ENCODE measurements around the gene FYCO1. TPM values are rescaled to one million over a fixed set of nuclear protein-coding genes. Genes with fewer than 3 reads are reported as not detected.

The FYCO1 gene
- polyA plus RNA-seq, 2 of the 4 experiments (the other 2 are of a cell fraction) = 3.7 to 4.4 TPM

- H3K9me3 ChIP-seq = no peaks in the 10 kb centered on the region; the same call in 2 of the 3 replicates
- H3K27ac ChIP-seq = no peak within 1 kb of the TSS
- no peak within 1 kb of the TSS for H3K4me3 ChIP-seq
- no peaks in the 10 kb centered on the region for H3K4me1 ChIP-seq
- no peak for TF ChIP-seq TFCP2L1 (CRISPR knock-in tag; IDR thresholded peaks at IDR 0.05)
- no peak for TF ChIP-seq E2F6 (IDR thresholded peaks at IDR 0.05; ENCODE audit: borderline replicate concordance, low read depth)
- no peak for TF ChIP-seq ZC3H11A (IDR thresholded peaks at IDR 0.05)
- TF ChIP-seq GATA3 (IDR thresholded peaks at IDR 0.05; ENCODE audit: borderline replicate concordance) = no peak
- TF ChIP-seq NFE2L2 (conservative IDR thresholded peaks at IDR 0.05; ENCODE audit: low read length) = no peak
- no peak for TF ChIP-seq CEBPB (IDR thresholded peaks at IDR 0.05)
- TF ChIP-seq FOSB (CRISPR knock-in tag; IDR thresholded peaks at IDR 0.05) = no peak
- TF ChIP-seq CBX2 (IDR thresholded peaks at IDR 0.05; ENCODE audit: borderline replicate concordance, low read depth) = no peak
- TF ChIP-seq PHF8 (IDR thresholded peaks at IDR 0.05; ENCODE audit: borderline replicate concordance, low read depth) = no peak
- TF ChIP-seq MYC (IDR thresholded peaks at IDR 0.05; ENCODE audit: borderline replicate concordance, low read length) = no peak
- no peak for TF ChIP-seq MAFK (IDR thresholded peaks at IDR 0.05; ENCODE audit: partially characterized antibody)
- no peak for TF ChIP-seq ELK1 (IDR thresholded peaks at IDR 0.05; ENCODE audit: low read depth, low read length)
- no peak for TF ChIP-seq KDM1A (IDR thresholded peaks at IDR 0.05; ENCODE audit: low read depth)
- no peak for TF ChIP-seq HES2 (IDR thresholded peaks at IDR 0.05)
- TF ChIP-seq JUN (IDR thresholded peaks at IDR 0.05) = no peak
- no peak for TF ChIP-seq CHD2 (IDR thresholded peaks at IDR 0.05; ENCODE audit: low read length, partially characterized antibody)
- no peak for TF ChIP-seq CTCF (IDR thresholded peaks at IDR 0.05)
- no peak for TF ChIP-seq ESRRA (IDR thresholded peaks at IDR 0.05; ENCODE audit: borderline replicate concordance, low read length)
- TF ChIP-seq PBX3 (IDR thresholded peaks at IDR 0.05) = no peak
- no peak for TF ChIP-seq ZSCAN20 (CRISPR knock-in tag; IDR thresholded peaks at IDR 0.05)
- FAIRE-seq = no peak
- DNase-seq (ENCODE audit: low read depth in 1 of 2, low spot score in 1 of 2) = no peak
- H3K4me2 ChIP-seq = no peak within 1 kb of the TSS
- no peak for ATAC-seq
- WGBS (ENCODE audit: missing lambda C conversion rate) = 34% methylated on average over 3 of the region's 3 CpGs
- CTCF ChIA-PET = no interaction called here
- POLR2A ChIA-PET = no interaction called here
These were observed 31.5 kb upstream of the FYCO1 start, which contains the start of gene XCR1 for GRCh38 chr3:46027021-46027705. Gene XCR1, minus strand, starts transcription at chr3:46027483. Its CDS starts 5,536 bp downstream, at chr3:46021947.

- Histone ChIP-seq H3K27ac (no peak overlapping the region), H3K4me3 (no peak overlapping the region), H3K4me2 (no peak overlapping the region), H3K9me3 (no peaks in the 10 kb centered on the region; the same call in 2 of the 3 replicates), H3K4me1 (no peaks in the 10 kb centered on the region)
- ATAC-seq = no peak
- TF ChIP-seq SMC3 (IDR thresholded peaks at IDR 0.05) (no peak), FOSB (CRISPR knock-in tag; IDR thresholded peaks at IDR 0.05) (no peak), ZSCAN20 (CRISPR knock-in tag; IDR thresholded peaks at IDR 0.05) (no peak), HOXB5 (CRISPR knock-in tag; IDR thresholded peaks at IDR 0.05) (no peak), PHF8 (IDR thresholded peaks at IDR 0.05; ENCODE audit: borderline replicate concordance, low read depth) (no peak), CHD2 (IDR thresholded peaks at IDR 0.05; ENCODE audit: low read length, partially characterized antibody) (no peak), BCL3 (IDR thresholded peaks at IDR 0.05) (no peak), GATA3 (IDR thresholded peaks at IDR 0.05; ENCODE audit: borderline replicate concordance) (no peak), TFCP2L1 (CRISPR knock-in tag; IDR thresholded peaks at IDR 0.05) (no peak), HEYL (CRISPR knock-in tag; IDR thresholded peaks at IDR 0.05) (no peak), SREBF2 (IDR thresholded peaks at IDR 0.05) (no peak), RCOR1 (IDR thresholded peaks at IDR 0.05; ENCODE audit: low read depth, low read length) (no peak), MAFK (IDR thresholded peaks at IDR 0.05; ENCODE audit: partially characterized antibody) (no peak), CEBPB (IDR thresholded peaks at IDR 0.05) (no peak), NR3C1 (IDR thresholded peaks at IDR 0.05) (no peak), TP53 (CRISPR knock-in tag; IDR thresholded peaks at IDR 0.05) (no peak), ESRRA (IDR thresholded peaks at IDR 0.05; ENCODE audit: borderline replicate concordance, low read length) (no peak), BHLHE40 (IDR thresholded peaks at IDR 0.05; ENCODE audit: low read depth, low read length) (no peak), RNF2 (IDR thresholded peaks at IDR 0.05; ENCODE audit: borderline replicate concordance, low read depth) (no peak)
- no peak for FAIRE-seq
- DNase-seq (ENCODE audit: low read depth in 1 of 2, low spot score in 1 of 2) = no peak
- WGBS (ENCODE audit: missing lambda C conversion rate) = 0% methylated on average over 1 of the region's 1 CpG
- ChIA-PET POLR2A (no interaction called here), CTCF (interaction anchor here (0.7 kb wide), 1 partner anchor 14 kb away, joined by 3 read pairs; no protein-coding TSS in a partner anchor)
These were observed 29.5 kb upstream of the FYCO1 start for GRCh38 chr3:46025139-46025538.

All from A549 (cell line).